ENCODE measurements around the gene HNRNPM.
A peak's percentile ranks its signal among the peaks of the same experiment; 100 is the strongest.

HNRNPM gene

GRCh38 chr19:8484331-8484894 lies 39.6 kb downstream of the HNRNPM start:
- Histone ChIP-seq H3K36me3 (peaks cover 71 to 89% (median 71%) of the 10 kb centered on the region in 3 donors), H3K4me1 (peaks cover 0 to 14% (median 2%) of the 10 kb centered on the region in 4 donors), H3K27ac (no peak overlapping the region)

DNA sequence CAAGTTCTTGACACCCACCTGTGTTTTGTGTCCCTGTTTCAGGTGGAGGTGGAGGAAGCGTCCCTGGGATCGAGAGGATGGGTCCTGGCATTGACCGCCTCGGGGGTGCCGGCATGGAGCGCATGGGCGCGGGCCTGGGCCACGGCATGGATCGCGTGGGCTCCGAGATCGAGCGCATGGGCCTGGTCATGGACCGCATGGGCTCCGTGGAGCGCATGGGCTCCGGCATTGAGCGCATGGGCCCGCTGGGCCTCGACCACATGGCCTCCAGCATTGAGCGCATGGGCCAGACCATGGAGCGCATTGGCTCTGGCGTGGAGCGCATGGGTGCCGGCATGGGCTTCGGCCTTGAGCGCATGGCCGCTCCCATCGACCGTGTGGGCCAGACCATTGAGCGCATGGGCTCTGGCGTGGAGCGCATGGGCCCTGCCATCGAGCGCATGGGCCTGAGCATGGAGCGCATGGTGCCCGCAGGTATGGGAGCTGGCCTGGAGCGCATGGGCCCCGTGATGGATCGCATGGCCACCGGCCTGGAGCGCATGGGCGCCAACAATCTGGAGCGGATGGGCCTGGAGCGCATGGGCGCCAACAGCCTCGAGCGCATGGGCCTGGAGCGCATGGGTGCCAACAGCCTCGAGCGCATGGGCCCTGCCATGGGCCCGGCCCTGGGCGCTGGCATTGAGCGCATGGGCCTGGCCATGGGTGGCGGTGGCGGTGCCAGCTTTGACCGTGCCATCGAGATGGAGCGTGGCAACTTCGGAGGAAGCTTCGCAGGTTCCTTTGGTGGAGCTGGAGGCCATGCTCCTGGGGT lies 41.0 kb downstream of the HNRNPM start:
- no peak for DNase-seq
- TF ChIP-seq, protein P1, sequence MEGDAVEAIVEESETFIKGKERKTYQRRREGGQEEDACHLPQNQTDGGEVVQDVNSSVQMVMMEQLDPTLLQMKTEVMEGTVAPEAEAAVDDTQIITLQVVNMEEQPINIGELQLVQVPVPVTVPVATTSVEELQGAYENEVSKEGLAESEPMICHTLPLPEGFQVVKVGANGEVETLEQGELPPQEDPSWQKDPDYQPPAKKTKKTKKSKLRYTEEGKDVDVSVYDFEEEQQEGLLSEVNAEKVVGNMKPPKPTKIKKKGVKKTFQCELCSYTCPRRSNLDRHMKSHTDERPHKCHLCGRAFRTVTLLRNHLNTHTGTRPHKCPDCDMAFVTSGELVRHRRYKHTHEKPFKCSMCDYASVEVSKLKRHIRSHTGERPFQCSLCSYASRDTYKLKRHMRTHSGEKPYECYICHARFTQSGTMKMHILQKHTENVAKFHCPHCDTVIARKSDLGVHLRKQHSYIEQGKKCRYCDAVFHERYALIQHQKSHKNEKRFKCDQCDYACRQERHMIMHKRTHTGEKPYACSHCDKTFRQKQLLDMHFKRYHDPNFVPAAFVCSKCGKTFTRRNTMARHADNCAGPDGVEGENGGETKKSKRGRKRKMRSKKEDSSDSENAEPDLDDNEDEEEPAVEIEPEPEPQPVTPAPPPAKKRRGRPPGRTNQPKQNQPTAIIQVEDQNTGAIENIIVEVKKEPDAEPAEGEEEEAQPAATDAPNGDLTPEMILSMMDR (IDR thresholded peaks at IDR 0.05) = no peak

More at GRCh38 chr19:8484331-8484894, 39.6 kb downstream of the HNRNPM start:
- TF ChIP-seq, protein P1 (IDR thresholded peaks at IDR 0.05) = no peak
- Histone ChIP-seq H3K9me3 (no peaks in the 10 kb centered on the region), H3K27me3 (no peaks in the 10 kb centered on the region), H3K4me3 (no peak overlapping the region)
- DNase-seq = peak; percentile 78 to 79
- intact Hi-C loops (cut with DNase I; ENCODE audit: low total_unique reads) = no loop called here

GRCh38 chr19:8486661-8487136 lies 41.9 kb downstream of the HNRNPM start:
- Histone ChIP-seq H3K27me3 (no peaks in the 10 kb centered on the region), H3K4me3 (no peak overlapping the region), H3K27ac (no peak overlapping the region), H3K9me3 (no peaks in the 10 kb centered on the region), H3K36me3 (peaks cover 71 to 97% (median 75%) of the 10 kb centered on the region in 3 donors), H3K4me1 (no peaks in the 10 kb centered on the region)
- TF ChIP-seq, protein P1 (IDR thresholded peaks at IDR 0.05) = no peak
- no peak for DNase-seq
- intact Hi-C loops (cut with DNase I; ENCODE audit: low total_unique reads) = no loop called here

More for the DNA sequence above, 41.0 kb downstream of the HNRNPM start:
- no peak overlapping the region for H3K27ac ChIP-seq
- peaks cover 0 to 9% (median 2%) of the 10 kb centered on the region in 4 donors for H3K4me1 ChIP-seq
- intact Hi-C loops (cut with DNase I; ENCODE audit: low total_unique reads) = no loop called here
- H3K4me3 ChIP-seq = no peak overlapping the region
- H3K27me3 ChIP-seq = no peaks in the 10 kb centered on the region
- peaks cover 71 to 97% (median 75%) of the 10 kb centered on the region in 3 donors for H3K36me3 ChIP-seq
- no peaks in the 10 kb centered on the region for H3K9me3 ChIP-seq

DNA sequence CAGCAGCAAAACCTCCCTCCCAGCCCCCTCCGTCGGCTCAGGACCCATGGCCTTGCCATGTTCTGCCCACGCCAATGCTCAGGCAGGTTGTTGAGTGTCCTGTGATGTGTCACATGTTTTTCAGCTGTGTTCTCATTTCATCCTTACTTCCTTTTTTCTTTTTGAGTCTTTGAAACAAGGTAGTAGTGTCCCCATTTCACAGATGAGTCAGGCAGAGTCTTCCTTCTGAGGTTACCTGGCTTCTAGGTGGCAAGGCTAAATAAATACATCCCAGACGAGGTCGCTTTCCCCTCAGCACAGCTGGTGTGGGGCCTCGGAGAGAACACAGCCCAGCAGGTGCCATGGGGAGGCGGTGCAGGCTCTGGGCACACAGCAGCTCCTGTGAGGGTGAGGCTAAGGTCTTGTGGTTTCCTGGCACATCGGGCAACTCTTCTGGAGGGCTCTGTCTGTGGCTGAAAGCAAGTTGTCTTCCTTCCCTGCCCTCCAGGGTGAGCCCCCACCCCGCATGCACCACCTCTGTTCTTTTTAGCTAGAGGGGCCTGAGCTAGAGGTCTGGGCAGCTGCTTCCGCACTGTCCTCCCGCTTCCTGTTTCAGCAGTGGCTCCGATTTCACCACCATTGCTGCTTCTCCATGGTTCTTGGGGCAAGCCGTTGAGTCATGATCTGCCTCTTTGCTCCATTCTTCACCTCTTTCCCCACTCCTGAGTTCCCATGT lies 42.5 kb downstream of the HNRNPM start:
- intact Hi-C loops (cut with DNase I; ENCODE audit: low total_unique reads) = no loop called here
- no peaks in the 10 kb centered on the region for H3K27me3 ChIP-seq
- TF ChIP-seq, protein P1 (IDR thresholded peaks at IDR 0.05) = no peak
- peak in 1 of 2 donors; percentile 49 for DNase-seq
- no peak overlapping the region for H3K27ac ChIP-seq
- H3K4me1 ChIP-seq = no peaks in the 10 kb centered on the region
- H3K4me3 ChIP-seq = no peak overlapping the region
- H3K36me3 ChIP-seq = peaks cover 68 to 93% (median 74%) of the 10 kb centered on the region in 3 donors
- H3K9me3 ChIP-seq = no peaks in the 10 kb centered on the region

- no peak overlapping the region for H3K4me3 ChIP-seq
- H3K36me3 ChIP-seq = peaks cover 57 to 82% (median 64%) of the 10 kb centered on the region in 3 donors
- TF ChIP-seq, protein P1 (IDR thresholded peaks at IDR 0.05) = no peak
- H3K9me3 ChIP-seq = no peaks in the 10 kb centered on the region
- no peaks in the 10 kb centered on the region for H3K27me3 ChIP-seq
- no peak for DNase-seq
- H3K27ac ChIP-seq = no peak overlapping the region
- intact Hi-C loops (cut with DNase I; ENCODE audit: low total_unique reads) = no loop called here
- H3K4me1 ChIP-seq = no peaks in the 10 kb centered on the region
Observed at GRCh38 chr19:8488365-8488764, 43.6 kb downstream of the HNRNPM start.

Data from tibial artery (tissue), 4 donors.